ENCODE measurements around the gene FAM193A.

FAM193A gene

DNA sequence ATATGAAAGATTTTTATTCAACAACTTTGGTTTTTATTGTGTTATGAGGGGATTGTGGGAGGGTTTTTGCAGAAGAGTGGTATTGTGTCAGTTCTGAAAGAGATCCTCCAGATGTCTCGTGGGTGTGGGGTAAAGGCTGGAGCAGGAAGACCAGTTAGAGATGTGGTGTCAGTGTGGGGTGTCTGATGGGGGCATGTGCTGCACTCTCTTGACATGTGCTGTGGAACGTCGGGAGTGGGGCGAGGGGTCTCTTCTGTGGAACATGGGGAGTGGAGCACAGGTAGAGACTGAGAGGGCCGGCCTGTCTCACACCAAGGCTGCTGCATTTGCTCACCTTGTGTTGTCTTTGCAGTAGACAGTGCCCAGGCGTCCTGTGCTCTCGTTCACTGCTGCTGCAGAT lies 37.6 kb downstream of the FAM193A start:
- TF ChIP-seq, protein P1, sequence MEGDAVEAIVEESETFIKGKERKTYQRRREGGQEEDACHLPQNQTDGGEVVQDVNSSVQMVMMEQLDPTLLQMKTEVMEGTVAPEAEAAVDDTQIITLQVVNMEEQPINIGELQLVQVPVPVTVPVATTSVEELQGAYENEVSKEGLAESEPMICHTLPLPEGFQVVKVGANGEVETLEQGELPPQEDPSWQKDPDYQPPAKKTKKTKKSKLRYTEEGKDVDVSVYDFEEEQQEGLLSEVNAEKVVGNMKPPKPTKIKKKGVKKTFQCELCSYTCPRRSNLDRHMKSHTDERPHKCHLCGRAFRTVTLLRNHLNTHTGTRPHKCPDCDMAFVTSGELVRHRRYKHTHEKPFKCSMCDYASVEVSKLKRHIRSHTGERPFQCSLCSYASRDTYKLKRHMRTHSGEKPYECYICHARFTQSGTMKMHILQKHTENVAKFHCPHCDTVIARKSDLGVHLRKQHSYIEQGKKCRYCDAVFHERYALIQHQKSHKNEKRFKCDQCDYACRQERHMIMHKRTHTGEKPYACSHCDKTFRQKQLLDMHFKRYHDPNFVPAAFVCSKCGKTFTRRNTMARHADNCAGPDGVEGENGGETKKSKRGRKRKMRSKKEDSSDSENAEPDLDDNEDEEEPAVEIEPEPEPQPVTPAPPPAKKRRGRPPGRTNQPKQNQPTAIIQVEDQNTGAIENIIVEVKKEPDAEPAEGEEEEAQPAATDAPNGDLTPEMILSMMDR (IDR thresholded peaks at IDR 0.05; ENCODE audit: low read length, missing control alignments): no peak
- H3K4me3 ChIP-seq (replicated peaks; ENCODE audit: low read depth, low read length): no peak overlapping the region
- DNase-seq (ENCODE audit: low read depth): no peak

DNA sequence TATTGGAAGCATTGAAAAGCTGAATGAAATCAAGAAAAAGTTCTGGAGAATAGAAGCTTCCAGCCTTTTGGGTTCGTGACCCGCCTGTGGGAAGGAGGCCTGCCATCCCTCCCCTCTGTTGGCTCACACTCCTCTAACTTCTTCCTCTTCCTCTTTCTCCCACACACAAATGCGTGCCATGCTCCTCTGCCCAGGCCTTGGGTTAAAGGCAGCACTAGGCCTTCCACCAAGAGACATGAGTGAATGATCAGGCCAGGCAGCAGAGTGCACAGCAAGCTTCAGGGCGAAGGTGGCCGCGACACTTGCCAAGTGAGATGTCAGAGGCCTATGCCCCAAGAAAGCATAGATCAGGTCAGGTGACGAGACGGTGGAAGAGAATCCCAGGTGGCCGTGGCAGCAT lies 38.4 kb downstream of the FAM193A start:
- DNase-seq (ENCODE audit: low read depth): no peak
- no peak overlapping the region for H3K4me3 ChIP-seq (replicated peaks; ENCODE audit: low read depth, low read length)
- TF ChIP-seq, protein P1 (IDR thresholded peaks at IDR 0.05; ENCODE audit: low read length, missing control alignments): no peak

DNA sequence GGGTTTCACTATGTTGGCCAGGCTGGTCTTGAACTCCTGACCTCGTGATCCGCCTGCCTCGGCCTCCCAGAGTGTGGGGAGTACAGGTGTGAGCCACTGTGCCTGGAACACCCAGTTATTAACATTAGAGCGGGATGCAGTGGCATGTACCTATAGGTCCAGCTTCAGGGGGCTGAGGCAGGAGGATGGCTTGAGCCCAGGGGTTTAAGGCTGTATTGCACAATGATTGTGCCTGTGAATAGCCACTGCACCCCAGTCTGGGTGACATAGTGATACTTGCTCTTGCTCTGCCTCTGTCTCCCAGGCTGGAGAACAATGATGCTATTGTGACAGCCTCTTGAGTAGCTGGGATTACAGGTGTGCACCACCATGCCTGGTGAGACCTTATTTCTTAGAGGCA lies 39.8 kb downstream of the FAM193A start:
- no peak overlapping the region for H3K4me3 ChIP-seq (replicated peaks; ENCODE audit: low read depth, low read length)
- DNase-seq (ENCODE audit: low read depth): no peak
- TF ChIP-seq, protein P1 (IDR thresholded peaks at IDR 0.05; ENCODE audit: low read length, missing control alignments): no peak

DNA sequence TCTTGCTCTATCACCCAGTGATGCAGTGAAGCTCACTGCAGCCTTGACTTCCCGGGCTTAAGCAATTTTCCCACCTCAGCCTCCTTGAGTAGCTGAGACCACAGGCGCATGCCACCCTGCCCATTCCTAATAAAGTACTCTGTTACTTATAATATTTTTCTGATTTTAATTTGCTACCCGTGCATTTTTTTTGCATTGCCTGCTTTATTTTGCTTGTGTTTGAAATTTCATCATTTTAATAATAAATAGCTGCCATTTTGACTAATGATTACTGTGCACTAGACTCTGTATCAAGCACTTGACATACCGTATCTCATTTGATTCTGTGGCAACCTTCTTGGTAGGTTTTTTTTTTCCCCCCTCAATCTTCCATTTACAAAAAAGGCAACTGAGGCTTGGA lies 41.7 kb downstream of the FAM193A start:
- DNase-seq (ENCODE audit: low read depth): no peak
- TF ChIP-seq, protein P1 (IDR thresholded peaks at IDR 0.05; ENCODE audit: low read length, missing control alignments): no peak
- H3K4me3 ChIP-seq (replicated peaks; ENCODE audit: low read depth, low read length): no peak overlapping the region

DNA sequence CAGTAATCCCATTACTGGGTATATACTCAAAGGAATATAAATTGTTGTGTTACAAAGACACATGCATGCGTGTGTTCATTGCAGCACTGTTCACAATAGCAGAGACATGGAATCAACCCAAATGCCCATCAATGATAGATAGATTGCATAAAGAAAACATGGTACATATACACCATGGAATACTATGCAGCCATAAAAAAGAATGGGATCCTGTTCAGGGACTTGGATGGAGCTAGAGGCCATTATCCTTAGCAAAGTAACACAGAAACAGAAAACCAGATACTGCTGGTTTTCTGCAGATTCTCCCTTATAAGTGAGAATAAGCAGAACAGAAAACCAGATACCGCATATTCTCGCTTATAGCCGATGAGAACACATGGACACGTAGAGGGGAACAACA lies 43.5 kb downstream of the FAM193A start:
- TF ChIP-seq, protein P1 (IDR thresholded peaks at IDR 0.05; ENCODE audit: low read length, missing control alignments): no peak

DNA sequence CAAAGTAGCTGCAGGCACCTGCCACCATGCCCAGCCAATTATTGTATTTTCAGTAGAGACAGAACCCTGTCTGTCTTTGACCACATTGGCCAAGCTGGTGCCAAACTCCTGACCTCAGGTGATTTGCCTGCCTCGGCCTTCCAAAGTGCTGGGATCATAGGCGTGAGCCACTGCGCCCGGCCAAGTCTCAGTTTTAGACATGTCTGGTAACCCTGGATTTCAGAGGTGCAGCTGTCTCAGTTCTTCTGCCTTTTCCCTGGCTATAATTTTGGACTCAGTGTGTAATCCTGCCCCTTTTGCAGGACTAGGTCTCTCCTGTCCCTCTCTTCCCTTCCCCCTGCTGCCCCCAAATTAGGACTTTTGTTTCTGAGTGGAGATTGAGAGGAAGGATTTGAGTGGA lies 46.6 kb downstream of the FAM193A start:
- no peak overlapping the region for H3K4me3 ChIP-seq (replicated peaks; ENCODE audit: low read depth, low read length)
- TF ChIP-seq, protein P1 (IDR thresholded peaks at IDR 0.05; ENCODE audit: low read length, missing control alignments): no peak
- no peak for DNase-seq (ENCODE audit: low read depth)

More for the DNA sequence above, 43.5 kb downstream of the FAM193A start:
- no peak for DNase-seq (ENCODE audit: low read depth)
- H3K4me3 ChIP-seq (replicated peaks; ENCODE audit: low read depth, low read length): no peak overlapping the region

DNA sequence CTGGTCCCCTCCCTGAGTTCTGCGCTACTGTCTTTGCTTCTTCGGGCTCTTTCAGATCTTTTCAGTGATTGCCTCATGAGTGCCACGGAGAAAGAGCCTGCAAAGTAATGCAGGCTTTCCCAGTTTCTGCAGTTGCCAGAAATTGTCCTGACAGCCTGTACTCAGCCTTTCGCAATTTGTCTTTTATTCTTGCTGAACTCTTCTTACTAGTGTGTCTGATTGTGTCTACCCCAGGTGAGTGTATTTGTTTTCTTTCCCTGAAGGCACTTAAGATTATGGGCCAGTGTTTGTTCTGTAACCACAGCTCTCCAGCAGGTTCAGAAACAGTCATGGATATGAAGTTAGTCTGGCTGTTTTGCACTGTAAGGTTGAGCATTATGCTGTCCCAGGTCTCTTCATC lies 47.1 kb downstream of the FAM193A start:
- TF ChIP-seq, protein P1 (IDR thresholded peaks at IDR 0.05; ENCODE audit: low read length, missing control alignments): no peak
- peak; percentile 65 for DNase-seq (ENCODE audit: low read depth)
- H3K4me3 ChIP-seq (replicated peaks; ENCODE audit: low read depth, low read length): no peak overlapping the region
